HAP-1 (cell line): ENCODE data around the gene ATG9B.
"Not testable (repeated sequence)": the region's sequence is repeated elsewhere in the genome, so short reads cannot be mapped to it uniquely, and the experiment has no call there.

ENCODE experiments used
- DNase-seq, 2 experiments: peaks; one replicate each; pipeline ENCODE4 v3.0.0-alpha.2; 2016 to 2020; ENCODE audit warnings: low spot score in 2 of 2
- H3K27me3 ChIP-seq: fragments of 250-450 bp; sonication (Bioruptor Pico); 2 replicates; pipeline ENCODE4 v1.5.1; 2020; ENCODE audit warnings: low read depth, mild to moderate bottlenecking, moderate library complexity
- H3K36me3 ChIP-seq: fragments of 250-450 bp; sonication (Bioruptor Pico); replicated peaks from 2 replicates; pipeline ENCODE4 v1.5.1; 2020; ENCODE audit warnings: mild to moderate bottlenecking
- H3K4me1 ChIP-seq: fragments of 250-450 bp; sonication (Bioruptor Pico); 2 replicates; pipeline ENCODE4 v1.5.1; 2020; ENCODE audit warnings: mild to moderate bottlenecking
- H3K4me3 ChIP-seq: fragments of 250-450 bp; sonication (Bioruptor Pico); 2 replicates; pipeline ENCODE4 v1.5.1; 2020; ENCODE audit warnings: mild to moderate bottlenecking, moderate library complexity
- H3K9me3 ChIP-seq: fragments of 250-450 bp; sonication (Bioruptor Pico); 2 replicates; pipeline ENCODE4 v1.5.1; 2020; ENCODE audit warnings: mild to moderate bottlenecking, moderate library complexity
- in situ Hi-C: fragments of 300-500 bp; cut with MboI; formaldehyde crosslinking; loops from 3 replicates; pipeline ENCODE4 v1.14.3; 2020; ENCODE audit warnings: low sequenced_read_pairs, inconsistent platforms, mixed read lengths

ATG9B gene

DNA sequence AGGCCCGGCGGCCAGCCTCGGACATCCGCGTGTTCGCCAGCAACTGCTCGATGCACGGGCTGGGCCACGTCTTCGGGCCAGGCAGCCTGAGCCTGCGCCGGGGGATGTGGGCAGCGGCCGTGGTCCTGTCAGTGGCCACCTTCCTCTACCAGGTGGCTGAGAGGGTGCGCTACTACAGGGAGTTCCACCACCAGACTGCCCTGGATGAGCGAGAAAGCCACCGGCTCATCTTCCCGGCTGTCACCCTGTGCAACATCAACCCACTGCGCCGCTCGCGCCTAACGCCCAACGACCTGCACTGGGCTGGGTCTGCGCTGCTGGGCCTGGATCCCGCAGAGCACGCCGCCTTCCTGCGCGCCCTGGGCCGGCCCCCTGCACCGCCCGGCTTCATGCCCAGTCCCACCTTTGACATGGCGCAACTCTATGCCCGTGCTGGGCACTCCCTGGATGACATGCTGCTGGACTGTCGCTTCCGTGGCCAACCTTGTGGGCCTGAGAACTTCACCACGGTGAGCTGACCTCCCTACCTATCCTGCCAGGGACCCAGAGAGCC is 24.7 kb upstream of the ATG9B start:
- H3K4me1 ChIP-seq, result no peaks in the 10 kb centered on the region
- no peak for DNase-seq
- no peaks in the 10 kb centered on the region for H3K9me3 ChIP-seq
- in situ Hi-C loops, result no loop called here
- H3K4me3 ChIP-seq, result no peak overlapping the region
- no peaks in the 10 kb centered on the region for H3K27me3 ChIP-seq
- H3K36me3 ChIP-seq, result no peaks in the 10 kb centered on the region; the same call in 1 of the 2 replicates

DNA sequence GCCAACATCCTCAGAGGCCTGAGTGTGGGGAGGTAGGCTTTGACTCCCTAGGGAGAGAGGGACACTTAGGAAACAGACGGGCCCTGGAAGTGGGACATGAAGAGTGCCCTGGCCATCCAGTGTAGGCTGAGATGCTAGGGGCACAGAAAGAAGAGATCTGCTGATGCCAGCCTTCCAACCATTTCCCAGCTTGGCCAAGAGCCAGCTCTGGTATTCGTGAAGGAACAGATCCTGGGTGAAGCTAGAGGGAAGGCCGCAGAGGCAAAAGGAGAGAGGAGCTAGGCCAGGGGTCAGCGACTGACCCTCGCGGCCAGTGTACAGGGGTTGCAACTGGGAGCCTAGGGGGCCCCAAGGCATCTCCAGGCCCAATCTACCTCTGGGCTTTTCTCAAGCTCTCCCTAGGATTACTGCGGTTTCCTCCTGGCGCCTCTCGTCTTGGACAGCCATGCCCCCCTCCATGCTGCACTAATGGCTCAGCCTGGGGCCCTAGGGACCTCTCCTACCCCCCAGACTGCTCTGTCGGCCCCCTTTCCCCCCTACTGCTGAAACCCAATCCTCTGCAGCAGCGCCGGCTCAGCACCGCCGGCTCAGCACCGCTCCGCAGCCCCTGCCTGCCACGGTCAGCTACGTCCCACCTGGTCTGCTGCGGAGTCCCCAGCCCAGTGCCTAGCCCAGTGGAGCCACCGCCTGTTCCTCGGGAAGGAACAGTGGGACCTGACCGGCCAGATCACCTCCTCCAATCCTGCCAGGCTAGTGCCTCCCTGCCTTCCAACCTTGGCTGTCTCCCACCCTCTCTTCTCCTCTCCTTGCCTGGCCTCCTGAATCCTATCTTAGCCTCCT is 23.9 kb upstream of the ATG9B start, which contains the start of gene ASIC3:
ASIC3 (plus strand) TSS at position 556 of the 840 bp plus-strand sequence. CDS start 355 bp downstream, outside the sequence.
- no peaks in the 10 kb centered on the region; the same call in 1 of the 2 replicates for H3K36me3 ChIP-seq
- in situ Hi-C loops, result no loop called here
- no peaks in the 10 kb centered on the region for H3K27me3 ChIP-seq
- no peaks in the 10 kb centered on the region for H3K4me1 ChIP-seq
- DNase-seq, result no peak
- no peaks in the 10 kb centered on the region for H3K9me3 ChIP-seq
- no peak within 1 kb of the TSS for H3K4me3 ChIP-seq

DNA sequence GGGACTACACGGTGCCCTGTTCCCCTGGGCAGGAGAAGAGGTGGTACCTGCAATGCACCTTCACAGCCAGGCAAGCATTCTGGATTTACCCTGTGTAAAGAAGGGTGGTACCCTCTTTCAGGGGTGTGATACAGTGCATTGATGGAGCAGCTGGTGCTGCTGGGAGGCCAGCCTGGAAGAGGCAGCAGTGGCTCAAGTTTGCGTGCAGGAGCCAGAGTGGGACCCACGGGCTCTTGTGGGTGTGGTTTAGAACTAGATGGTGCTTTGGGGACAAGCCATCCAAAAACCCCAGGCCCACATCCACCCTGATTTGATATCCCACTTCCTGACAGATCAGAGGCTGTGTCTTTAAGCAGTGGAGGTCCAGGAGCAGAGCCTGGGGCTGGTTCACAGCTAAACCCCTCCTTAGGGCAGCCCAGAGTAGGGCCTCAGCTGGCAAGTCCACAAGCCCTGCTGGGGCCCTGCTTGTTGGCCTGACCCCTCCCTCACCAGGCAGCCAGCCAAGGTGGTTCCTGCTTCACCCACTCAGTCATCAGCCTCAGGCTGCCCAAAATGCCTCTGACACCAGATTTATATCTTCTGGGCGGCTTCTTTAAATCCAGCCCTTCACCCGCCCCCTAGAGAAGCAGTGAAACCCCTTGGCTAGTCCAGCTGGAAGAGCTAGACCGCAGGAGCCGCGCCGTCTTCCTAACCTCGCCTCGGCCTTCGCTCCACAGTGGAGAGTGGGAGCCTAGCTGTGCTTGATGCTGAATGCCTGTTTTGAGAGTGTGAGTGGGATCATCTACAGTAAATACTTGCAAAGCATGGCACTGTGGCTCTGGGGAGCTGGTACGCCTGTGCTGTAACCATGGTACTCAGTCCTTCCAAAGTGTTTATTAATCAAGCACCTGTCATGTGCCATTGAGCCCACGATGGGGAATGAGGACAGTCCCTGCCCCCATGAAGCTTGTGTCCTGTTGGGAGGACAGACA is 22.6 kb upstream of the ATG9B start:
- DNase-seq, result no peak
- H3K27me3 ChIP-seq, result no peaks in the 10 kb centered on the region
- in situ Hi-C loops, result no loop called here
- no peaks in the 10 kb centered on the region for H3K9me3 ChIP-seq
- H3K4me1 ChIP-seq, result no peaks in the 10 kb centered on the region
- no peak overlapping the region for H3K4me3 ChIP-seq
- no peaks in the 10 kb centered on the region; the same call in 1 of the 2 replicates for H3K36me3 ChIP-seq

DNA sequence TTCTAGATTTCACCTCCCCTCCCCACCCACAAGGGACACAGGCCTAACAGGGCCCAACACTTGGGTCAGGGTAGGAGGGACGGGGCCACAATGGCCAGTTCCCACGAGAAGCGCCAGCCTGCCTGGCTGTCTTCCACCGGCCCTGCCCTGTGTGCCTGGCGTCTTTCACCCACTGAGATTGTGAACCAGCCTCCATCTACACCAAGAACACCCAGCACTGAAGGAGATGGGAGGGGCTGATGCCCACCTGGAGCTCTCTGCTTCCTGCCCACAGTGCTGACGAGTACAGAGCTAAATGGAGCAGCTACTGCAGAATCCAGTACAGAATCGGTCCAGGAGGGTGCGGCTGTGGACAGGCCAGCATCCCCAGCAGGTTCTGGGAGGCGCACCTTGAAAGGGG is 21.7 kb upstream of the ATG9B start:
- H3K4me1 ChIP-seq, result no peaks in the 10 kb centered on the region
- H3K36me3 ChIP-seq, result no peaks in the 10 kb centered on the region; the same call in 1 of the 2 replicates
- no peaks in the 10 kb centered on the region for H3K27me3 ChIP-seq
- no peak for DNase-seq
- no peaks in the 10 kb centered on the region for H3K9me3 ChIP-seq
- H3K4me3 ChIP-seq, result no peak overlapping the region
- in situ Hi-C loops, result no loop called here

DNA sequence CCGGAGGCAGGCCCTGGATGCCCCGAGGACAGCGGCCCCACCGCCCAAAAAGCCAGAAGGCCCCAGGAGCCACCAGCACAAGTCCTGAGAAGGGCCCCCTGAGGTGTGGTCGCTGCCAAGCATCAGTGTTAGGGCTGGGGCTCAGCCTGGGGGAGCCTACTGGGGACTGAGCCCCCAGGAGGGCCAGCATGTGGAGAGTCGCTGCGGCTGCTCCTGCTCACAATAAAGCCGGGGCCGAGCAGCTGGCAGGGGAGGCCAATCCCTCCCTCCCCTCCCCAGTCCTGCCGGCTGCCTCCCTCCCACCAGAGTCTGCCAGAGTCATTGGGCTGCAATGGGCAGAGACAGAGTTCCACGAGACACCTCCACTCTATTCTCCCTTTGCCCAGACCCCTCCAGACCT is 21.0 kb upstream of the ATG9B start:
- no peak for DNase-seq
- H3K27me3 ChIP-seq, result no peaks in the 10 kb centered on the region
- H3K4me1 ChIP-seq, result no peaks in the 10 kb centered on the region
- H3K4me3 ChIP-seq, result no peak overlapping the region
- H3K9me3 ChIP-seq, result no peaks in the 10 kb centered on the region
- no peaks in the 10 kb centered on the region; the same call in 1 of the 2 replicates for H3K36me3 ChIP-seq
- in situ Hi-C loops, result no loop called here

DNA sequence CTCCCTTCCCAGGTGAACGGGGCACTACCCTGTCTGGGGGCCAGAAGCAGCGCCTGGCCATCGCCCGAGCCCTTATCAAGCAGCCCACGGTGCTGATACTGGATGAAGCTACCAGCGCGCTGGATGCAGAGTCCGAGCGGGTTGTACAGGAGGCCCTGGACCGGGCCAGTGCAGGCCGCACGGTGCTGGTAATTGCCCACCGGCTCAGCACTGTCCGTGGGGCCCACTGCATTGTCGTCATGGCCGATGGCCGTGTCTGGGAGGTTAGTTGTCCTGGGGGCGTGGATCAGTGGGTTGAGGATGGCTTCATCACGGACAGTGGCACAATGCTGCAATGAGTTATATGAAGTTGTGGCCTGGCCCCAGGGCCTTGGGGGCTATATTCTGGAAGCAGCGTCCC is 19.7 kb upstream of the ATG9B start:
- Histone ChIP-seq H3K4me1 (no peaks in the 10 kb centered on the region), H3K27me3 (no peaks in the 10 kb centered on the region), H3K4me3 (no peak overlapping the region), H3K9me3 (no peaks in the 10 kb centered on the region), H3K36me3 (no peaks in the 10 kb centered on the region; the same call in 1 of the 2 replicates)
- in situ Hi-C loops, result no loop called here
- DNase-seq, result no peak

DNA sequence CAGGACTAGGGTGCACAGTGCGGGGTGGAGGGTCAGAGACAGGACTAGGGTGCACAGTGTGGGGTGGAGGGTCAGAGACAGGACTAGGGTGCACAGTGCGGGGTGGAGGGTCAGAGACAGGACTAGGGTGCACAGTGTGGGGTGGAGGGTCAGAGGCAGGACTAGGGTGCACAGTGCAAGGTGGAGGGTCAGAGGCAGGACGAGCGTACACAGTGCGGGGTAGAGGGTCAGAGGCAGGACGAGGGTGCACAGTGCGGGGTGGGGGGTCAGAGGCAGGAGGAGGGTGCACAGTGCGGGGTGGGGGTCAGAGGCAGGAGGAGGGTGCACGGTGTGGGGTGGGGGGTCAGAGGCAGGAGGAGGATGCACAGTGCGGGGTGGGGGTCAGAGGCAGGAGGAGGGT is 19.2 kb upstream of the ATG9B start:
- DNase-seq, H3K36me3 ChIP-seq, in situ Hi-C loops, H3K4me3 ChIP-seq, H3K4me1 ChIP-seq, H3K27me3 ChIP-seq, H3K9me3 ChIP-seq: not testable (repeated sequence)

DNA sequence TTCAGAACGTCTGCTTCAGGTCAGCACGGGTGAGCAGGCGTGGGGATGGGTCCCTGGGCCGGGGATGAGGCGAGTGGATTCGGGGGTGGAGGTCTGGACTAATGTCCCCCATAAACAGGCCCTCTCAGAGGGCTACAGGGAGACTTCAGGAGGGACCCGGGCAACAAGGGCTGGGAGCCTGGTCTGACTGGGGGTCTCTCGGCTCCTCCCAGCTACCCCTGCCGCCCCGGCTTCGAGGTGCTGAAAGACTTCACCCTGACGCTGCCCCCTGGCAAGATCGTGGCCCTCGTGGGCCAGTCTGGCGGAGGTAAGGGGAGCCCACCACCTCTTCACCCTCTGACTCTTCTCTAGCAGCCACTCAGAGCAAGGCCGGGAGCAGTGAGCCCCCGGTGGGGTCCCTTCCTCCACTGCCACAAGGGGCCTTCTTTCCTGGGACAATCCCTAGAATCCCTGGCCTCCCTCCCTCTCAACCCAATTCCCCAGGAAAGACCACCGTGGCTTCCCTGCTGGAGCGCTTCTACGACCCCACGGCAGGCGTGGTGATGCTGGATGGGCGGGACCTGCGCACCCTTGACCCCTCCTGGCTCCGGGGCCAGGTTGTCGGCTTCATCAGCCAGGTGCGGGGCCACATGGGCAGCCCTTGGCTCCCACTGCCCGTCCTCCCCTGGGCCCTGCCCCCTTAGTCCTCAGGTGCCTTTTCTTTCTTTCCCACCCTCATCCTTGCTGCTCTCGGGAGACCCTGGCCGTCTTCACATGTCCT is 16.5 kb upstream of the ATG9B start:
- H3K4me1 ChIP-seq, result no peaks in the 10 kb centered on the region
- no peak overlapping the region for H3K4me3 ChIP-seq
- no peaks in the 10 kb centered on the region for H3K9me3 ChIP-seq
- in situ Hi-C loops, result no loop called here
- H3K36me3 ChIP-seq, result no peaks in the 10 kb centered on the region; the same call in 1 of the 2 replicates
- DNase-seq, result no peak
- no peaks in the 10 kb centered on the region for H3K27me3 ChIP-seq

DNA sequence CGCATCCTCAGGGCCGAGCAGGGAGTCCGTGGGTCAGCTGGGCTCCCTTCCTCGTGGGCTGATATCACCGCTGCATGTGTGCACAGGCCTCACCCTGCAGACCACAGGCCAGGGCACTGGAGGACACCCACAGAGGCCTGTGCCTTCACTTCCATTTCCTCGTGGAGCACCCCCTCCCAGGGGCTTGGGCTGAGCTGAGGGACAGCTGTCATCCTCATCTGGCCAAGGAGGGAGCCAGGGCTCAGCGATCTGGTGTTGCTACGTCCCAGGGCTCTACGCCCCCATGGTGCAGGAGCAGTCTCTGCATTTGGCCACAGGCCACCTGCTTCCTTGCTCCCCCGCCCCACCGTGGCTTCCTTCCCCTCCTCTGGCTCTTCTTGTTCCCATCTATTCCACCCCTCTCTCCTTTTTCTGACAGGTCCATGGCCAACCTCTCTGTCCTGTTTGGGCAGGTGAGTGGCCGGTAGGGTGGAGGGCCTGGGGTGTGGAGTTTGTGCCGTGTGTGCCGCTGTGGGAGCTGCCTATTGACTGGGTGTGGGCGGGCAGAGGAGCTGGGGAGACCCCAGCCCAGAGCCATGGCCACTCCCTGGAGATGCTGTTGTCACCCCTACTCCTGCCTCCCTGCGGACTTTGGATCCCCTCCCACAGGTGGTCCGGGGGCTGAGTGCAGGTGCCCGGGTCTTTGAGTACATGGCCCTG is 15.7 kb upstream of the ATG9B start:
- H3K4me1 ChIP-seq, result no peaks in the 10 kb centered on the region
- H3K36me3 ChIP-seq, result peaks cover 5% of the 10 kb centered on the region; the same call in 1 of the 2 replicates
- no peaks in the 10 kb centered on the region for H3K9me3 ChIP-seq
- H3K4me3 ChIP-seq, result no peak overlapping the region
- DNase-seq, result no peak
- no peaks in the 10 kb centered on the region for H3K27me3 ChIP-seq
- in situ Hi-C loops, result no loop called here

DNA sequence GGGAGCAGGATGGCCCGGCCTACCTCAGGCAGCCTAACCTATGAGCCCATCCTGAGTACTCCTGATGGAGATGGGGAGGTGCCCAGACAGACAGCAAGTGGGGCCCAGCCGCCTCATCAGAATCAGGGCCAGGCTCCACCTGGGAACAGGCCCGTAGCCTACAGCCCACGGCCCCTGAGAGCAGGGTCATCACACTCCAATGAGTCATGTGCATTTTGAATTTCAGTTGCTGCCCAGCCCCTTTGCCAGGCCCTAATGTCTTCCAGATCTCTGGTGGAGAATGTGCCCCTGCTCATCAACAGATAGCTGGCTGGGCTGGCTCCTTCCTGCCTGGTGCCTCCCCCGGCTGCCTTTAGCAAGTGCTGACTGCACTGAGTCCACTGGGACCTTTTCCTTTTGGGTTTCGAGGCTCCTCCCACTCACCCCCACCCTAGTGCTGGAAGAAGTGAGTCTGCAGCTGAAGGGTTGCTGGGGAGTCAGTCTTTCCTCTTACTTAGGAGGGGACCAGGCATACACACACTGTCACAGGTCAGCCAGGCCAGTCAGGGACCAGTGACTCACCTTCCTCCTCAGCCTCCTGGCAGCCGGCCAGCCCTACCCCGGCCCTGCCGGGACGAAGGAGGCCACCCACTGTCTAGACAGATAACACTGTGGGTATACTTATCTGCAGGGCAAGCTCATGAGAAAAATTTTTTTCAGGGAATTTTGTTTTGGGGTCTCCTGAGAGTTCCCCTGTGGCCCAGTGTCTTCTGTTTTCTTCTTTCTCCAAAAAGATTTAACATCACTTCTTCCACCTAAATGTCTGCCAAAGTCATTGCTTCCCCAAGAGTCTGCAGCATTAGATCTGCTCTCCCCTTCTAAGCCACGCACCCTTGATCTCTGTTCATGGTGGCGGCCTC is 14.9 kb upstream of the ATG9B start:
- no peaks in the 10 kb centered on the region for H3K27me3 ChIP-seq
- peaks cover 8% of the 10 kb centered on the region; the same call in 1 of the 2 replicates for H3K36me3 ChIP-seq
- in situ Hi-C loops, result no loop called here
- no peaks in the 10 kb centered on the region for H3K4me1 ChIP-seq
- no peak overlapping the region for H3K4me3 ChIP-seq
- peak in 1 of 2 experiments; percentile 44 for DNase-seq
- H3K9me3 ChIP-seq, result no peaks in the 10 kb centered on the region

DNA sequence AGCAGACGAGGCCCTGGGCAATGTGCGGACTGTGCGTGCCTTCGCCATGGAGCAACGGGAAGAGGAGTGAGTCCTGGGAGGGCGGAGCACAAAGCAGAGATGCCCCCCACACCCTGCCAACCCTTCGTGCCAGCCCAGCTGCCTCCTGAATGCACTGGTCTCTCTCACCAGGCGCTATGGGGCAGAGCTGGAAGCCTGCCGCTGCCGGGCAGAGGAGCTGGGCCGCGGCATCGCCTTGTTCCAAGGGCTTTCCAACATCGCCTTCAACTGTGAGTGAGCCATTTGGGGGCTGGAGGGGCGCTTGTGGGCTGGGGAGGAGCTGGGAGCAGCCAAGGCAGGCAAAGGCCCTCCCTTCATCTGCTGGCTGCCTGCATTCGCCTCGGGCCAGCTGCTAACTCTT is 11.6 kb upstream of the ATG9B start:
- H3K9me3 ChIP-seq, result no peaks in the 10 kb centered on the region
- no peak overlapping the region for H3K4me3 ChIP-seq
- no peaks in the 10 kb centered on the region for H3K27me3 ChIP-seq
- no peaks in the 10 kb centered on the region for H3K4me1 ChIP-seq
- in situ Hi-C loops, result no loop called here
- peaks cover 11% of the 10 kb centered on the region for H3K36me3 ChIP-seq
- no peak for DNase-seq
